Measurements from ENCODE around the gene BSN. TPM values are rescaled to one million over a fixed set of nuclear protein-coding genes. Genes with fewer than 3 reads are reported as not detected.

The BSN gene
- total and polyA plus RNA-seq, 2 of the 4 experiments (the other 2 are of a cell fraction), result under 0.01 to 0.03 TPM

- ChIA-PET CTCF (no interaction called here), POLR2A (ENCODE audit: unreplicated experiment) (no interaction called here)
- 60% methylated on average over 1 of the region's 2 CpGs; no CpG with 5 or more reads in 1 of the 2 experiments for WGBS, 2 experiments (ENCODE audit: extremely low coverage in 2 of 2, insufficient read length in 1 of 2)
- no peak overlapping the region for H4K5ac ChIP-seq (ENCODE audit: low read depth, low read length)
- H3K18ac ChIP-seq (ENCODE audit: low read depth, low read length), result no peak overlapping the region
- no peak overlapping the region for H3K27ac ChIP-seq (ENCODE audit: insufficient read depth, low read length)
- no peaks in the 10 kb centered on the region for H3K79me1 ChIP-seq (ENCODE audit: low read depth in 1 of 2, low read length in 2 of 2)
- H2BK5ac ChIP-seq (ENCODE audit: low read depth, low read length, poor library complexity, severe bottlenecking), result no peak overlapping the region
- H3K4me1 ChIP-seq (ENCODE audit: control insufficient read depth, insufficient read depth, low read length), result peaks cover 3% of the 10 kb centered on the region; the same call in 1 of the 2 replicates
- ATAC-seq (ENCODE audit: low read depth), result no peak
- DNase-seq, result no peak
- no peak overlapping the region for H3K14ac ChIP-seq (replicated peaks; ENCODE audit: low read depth, low read length)
- no peak overlapping the region for H4K8ac ChIP-seq (ENCODE audit: low read depth in 2 of 2, low read length in 2 of 2)
- in situ Hi-C loops (cut with MboI; ENCODE audit: low sequenced_read_pairs) (no loop called here), intact Hi-C loops (cut with micrococcal nuclease) (no loop called here), dilution Hi-C loops (cut with HindIII; ENCODE audit: low sequenced_read_pairs, unreplicated experiment) (no loop called here)
- no peaks in the 10 kb centered on the region for H3K9me1 ChIP-seq (ENCODE audit: insufficient read depth, low read length)
- no peak overlapping the region for H3K4ac ChIP-seq (ENCODE audit: low read depth, low read length)
- H3K56ac ChIP-seq (ENCODE audit: extremely low read depth, insufficient read depth, low read length), result no peak overlapping the region
- no peaks in the 10 kb centered on the region for H3K9me3 ChIP-seq (ENCODE audit: control insufficient read depth, insufficient read depth, low read length)
- H3K23ac ChIP-seq (ENCODE audit: low read depth, low read length), result no peak overlapping the region
- no peak overlapping the region for H2BK120ac ChIP-seq (ENCODE audit: low read depth, low read length)
- no peak overlapping the region for H2BK20ac ChIP-seq (ENCODE audit: low read depth, low read length)
- no peak overlapping the region for H2AK5ac ChIP-seq (ENCODE audit: low read depth, low read length)
- no TSS peak for BruUV-seq (replicated peaks)
- H3K4me3 ChIP-seq (ENCODE audit: insufficient read depth, low read depth, low read length), result no peak overlapping the region
- H2AFZ ChIP-seq (replicated peaks; ENCODE audit: low read length, poor library complexity), result no peak overlapping the region
- TF ChIP-seq CHD1 (IDR thresholded peaks at IDR 0.05; ENCODE audit: low read depth, low read length) (no peak), RAD21 (IDR thresholded peaks at IDR 0.05; ENCODE audit: low read length) (no peak), RCOR1 (IDR thresholded peaks at IDR 0.05; ENCODE audit: insufficient replicate concordance, low read length) (no peak), ELK1 (IDR thresholded peaks at IDR 0.05; ENCODE audit: borderline replicate concordance, low read depth, low read length) (no peak), MXI1 (IDR thresholded peaks at IDR 0.05; ENCODE audit: borderline replicate concordance, low read depth, low read length) (no peak), RFX5 (IDR thresholded peaks at IDR 0.05; ENCODE audit: low read depth, low read length) (no peak), MAZ (IDR thresholded peaks at IDR 0.05; ENCODE audit: borderline replicate concordance, low read depth, low read length) (no peak), POLR2A (IDR thresholded peaks at IDR 0.05; ENCODE audit: low read depth, low read length) (no peak), CTCF (conservative IDR thresholded peaks at IDR 0.05; ENCODE audit: low read depth, low read length) (no peak), USF2 (IDR thresholded peaks at IDR 0.05; ENCODE audit: low read depth, low read length) (no peak), NFE2L2 (IDR thresholded peaks at IDR 0.05; ENCODE audit: low read depth, low read length) (no peak), SMC3 (IDR thresholded peaks at IDR 0.05; ENCODE audit: low read depth, low read length) (no peak), CEBPB (IDR thresholded peaks at IDR 0.05; ENCODE audit: low read depth, low read length) (no peak), BHLHE40 (IDR thresholded peaks at IDR 0.05; ENCODE audit: low read depth, low read length) (no peak), MAFK (IDR thresholded peaks at IDR 0.05; ENCODE audit: low read depth, low read length) (no peak), FOS (IDR thresholded peaks at IDR 0.05; ENCODE audit: low read depth, low read length) (no peak)
- no peak overlapping the region for H3K9ac ChIP-seq (ENCODE audit: low read depth, low read length)
- H4K20me1 ChIP-seq (ENCODE audit: insufficient read depth, low read length), result no peaks in the 10 kb centered on the region
- H3K27me3 ChIP-seq (ENCODE audit: control insufficient read depth, insufficient read depth, low read length), result peaks cover 35% of the 10 kb centered on the region
- H4K91ac ChIP-seq (ENCODE audit: insufficient read depth, low read depth, low read length), result no peak overlapping the region
- H3K36me3 ChIP-seq (ENCODE audit: control insufficient read depth, insufficient read depth, low read length), result no peaks in the 10 kb centered on the region
- no peak overlapping the region for H3K4me2 ChIP-seq (ENCODE audit: low read depth, low read length)
- H2AK9ac ChIP-seq (replicated peaks; ENCODE audit: low read depth, low read length, poor library complexity), result no peak overlapping the region
- H2BK15ac ChIP-seq (ENCODE audit: low read depth, low read length), result no peak overlapping the region
Measured at GRCh38 chr3:49639551-49639950, 85.3 kb downstream of the BSN start.

All from IMR-90 (cell line).